Globus pallidus (tissue), 1 donor: ENCODE data around the gene FHL2.
"Not testable (repeated sequence)": the region's sequence is repeated elsewhere in the genome, so short reads cannot be mapped to it uniquely, and the experiment has no call there.

Experiments
- DNase-seq: peaks from one replicate; pipeline ENCODE4 v3.0.0-alpha.2; 2015; ENCODE audit warnings: low spot score

The FHL2 gene

GRCh38 chr2:105337122-105338019 is 61.5 kb downstream of the FHL2 start, which contains the start of gene C2orf49:
Gene C2orf49 (plus strand): TSS chr2:105337540. CDS start chr2:105337588, 48 bp downstream.
- DNase-seq, result peak; percentile 83

GRCh38 chr2:105336786-105337121 is 62.1 kb downstream of the FHL2 start:
- DNase-seq, result no peak

GRCh38 chr2:105335469-105335868 is 63.4 kb downstream of the FHL2 start:
- DNase-seq, result no peak

- no peak for DNase-seq
These were observed 64.6 kb downstream of the FHL2 start for GRCh38 chr2:105334211-105334610.

GRCh38 chr2:105330681-105331375 is 68.0 kb downstream of the FHL2 start:
- DNase-seq, result no peak

- peak; percentile 57 for DNase-seq
These were observed 69.0 kb downstream of the FHL2 start, which contains the start of gene TGFBRAP1 for GRCh38 chr2:105329561-105330495. Gene TGFBRAP1 (minus strand): TSS chr2:105329735. CDS start chr2:105308301, 21,434 bp downstream.

GRCh38 chr2:105329197-105329554 is 69.7 kb downstream of the FHL2 start:
- peak; percentile 38 for DNase-seq

GRCh38 chr2:105328281-105329196 is 70.3 kb downstream of the FHL2 start:
- DNase-seq, result peak; percentile 48

- DNase-seq, result no peak
These were observed 71.2 kb downstream of the FHL2 start for GRCh38 chr2:105327690-105328089.

GRCh38 chr2:105327271-105327670 is 71.6 kb downstream of the FHL2 start:
- not testable (repeated sequence) for DNase-seq

- DNase-seq, result no peak
These were observed 73.4 kb downstream of the FHL2 start for GRCh38 chr2:105325389-105325963.

- no peak for DNase-seq
These were observed 74.1 kb downstream of the FHL2 start for GRCh38 chr2:105324732-105325131.

- no peak for DNase-seq
These were observed 74.8 kb downstream of the FHL2 start for GRCh38 chr2:105324101-105324500.

- no peak for DNase-seq
These were observed 75.7 kb downstream of the FHL2 start for GRCh38 chr2:105323111-105323510.

- DNase-seq, result no peak
These were observed 76.8 kb downstream of the FHL2 start for GRCh38 chr2:105321875-105322646.

- DNase-seq, result no peak
These were observed 78.1 kb downstream of the FHL2 start for GRCh38 chr2:105320651-105321215.

GRCh38 chr2:105317937-105318336 is 80.9 kb downstream of the FHL2 start:
- DNase-seq, result no peak

- no peak for DNase-seq
These were observed 83.5 kb downstream of the FHL2 start for GRCh38 chr2:105315314-105315713.

- no peak for DNase-seq
These were observed 85.0 kb downstream of the FHL2 start for GRCh38 chr2:105313877-105314276.
